ENCODE results near the gene UMAD1. TPM values are rescaled to one million over a fixed set of nuclear protein-coding genes. Genes with fewer than 3 reads are reported as not detected.

Gene UMAD1
- polyA plus RNA-seq, 3 donors from 2014 or later, result 16.9 to 21.8 (median 17.2) TPM

GRCh38 chr7:7841027-7841426 is 200.5 kb downstream of the UMAD1 start:
- DNase-seq, result no peak
- Mint-ChIP-seq H3K4me3 (no peak overlapping the region), H3K27ac (no peak overlapping the region), H3K4me1 (no peaks in the 10 kb centered on the region), H3K27me3 (ENCODE audit: low read depth in 3 of 3) (peaks cover 0 to 2% (median 2%) of the 10 kb centered on the region in 3 donors), H3K9me3 (no peaks in the 10 kb centered on the region), H3K36me3 (peaks cover 0 to 4% (median 3%) of the 10 kb centered on the region in 3 donors)

- H3K27ac Mint-ChIP-seq, result peak overlapping the region in 2 of 6 donors; percentile 3 to 25
- peaks cover 0 to 2% (median 2%) of the 10 kb centered on the region in 3 donors for H3K27me3 Mint-ChIP-seq (ENCODE audit: low read depth in 3 of 3)
- peaks cover 0 to 4% (median 3%) of the 10 kb centered on the region in 3 donors for H3K36me3 Mint-ChIP-seq
- H3K9me3 Mint-ChIP-seq, result no peaks in the 10 kb centered on the region
- no peak for DNase-seq
- no peak overlapping the region for H3K4me3 Mint-ChIP-seq
- peaks cover 11% of the 10 kb centered on the region in 2 donors for H3K4me1 Mint-ChIP-seq
Observed at GRCh38 chr7:7843240-7843639, 202.7 kb downstream of the UMAD1 start.

- Mint-ChIP-seq H3K4me1 (peaks cover 16 to 19% of the 10 kb centered on the region in 2 donors), H3K4me3 (no peak overlapping the region), H3K36me3 (peaks cover 0 to 4% (median 3%) of the 10 kb centered on the region in 3 donors), H3K9me3 (no peaks in the 10 kb centered on the region), H3K27ac (no peak overlapping the region), H3K27me3 (ENCODE audit: low read depth in 3 of 3) (peaks cover 0 to 4% (median 2%) of the 10 kb centered on the region in 3 donors)
- no peak for DNase-seq
Observed at GRCh38 chr7:7843972-7844371, 203.4 kb downstream of the UMAD1 start.

GRCh38 chr7:7848246-7848645 is 207.7 kb downstream of the UMAD1 start:
- H3K4me3 Mint-ChIP-seq, result peak overlapping the region; percentile 73 to 83 (median 80)
- peaks cover 0 to 3% (median 2%) of the 10 kb centered on the region in 3 donors for H3K27me3 Mint-ChIP-seq (ENCODE audit: low read depth in 3 of 3)
- peak; percentile 13 to 36 (median 28) for DNase-seq
- peaks cover 0 to 3% (median 0%) of the 10 kb centered on the region in 3 donors for H3K36me3 Mint-ChIP-seq
- H3K27ac Mint-ChIP-seq, result peak overlapping the region; percentile 65 to 91 (median 82)
- H3K4me1 Mint-ChIP-seq, result peaks cover 50 to 61% of the 10 kb centered on the region in 2 donors
- H3K9me3 Mint-ChIP-seq, result peaks cover 0 to 2% (median 0%) of the 10 kb centered on the region in 6 donors

- H3K27ac Mint-ChIP-seq, result peak overlapping the region in 5 of 6 donors; percentile 1 to 90 (median 73)
- H3K4me1 Mint-ChIP-seq, result peaks cover 52 to 66% of the 10 kb centered on the region in 2 donors
- peak overlapping the region; percentile 42 to 63 (median 46) for H3K4me3 Mint-ChIP-seq
- H3K36me3 Mint-ChIP-seq, result peaks cover 0 to 4% (median 3%) of the 10 kb centered on the region in 3 donors
- no peak for DNase-seq
- peaks cover 0 to 3% (median 2%) of the 10 kb centered on the region in 3 donors for H3K27me3 Mint-ChIP-seq (ENCODE audit: low read depth in 3 of 3)
- peaks cover 0 to 2% (median 0%) of the 10 kb centered on the region in 6 donors for H3K9me3 Mint-ChIP-seq
Observed at GRCh38 chr7:7848892-7849291, 208.3 kb downstream of the UMAD1 start.

DNA sequence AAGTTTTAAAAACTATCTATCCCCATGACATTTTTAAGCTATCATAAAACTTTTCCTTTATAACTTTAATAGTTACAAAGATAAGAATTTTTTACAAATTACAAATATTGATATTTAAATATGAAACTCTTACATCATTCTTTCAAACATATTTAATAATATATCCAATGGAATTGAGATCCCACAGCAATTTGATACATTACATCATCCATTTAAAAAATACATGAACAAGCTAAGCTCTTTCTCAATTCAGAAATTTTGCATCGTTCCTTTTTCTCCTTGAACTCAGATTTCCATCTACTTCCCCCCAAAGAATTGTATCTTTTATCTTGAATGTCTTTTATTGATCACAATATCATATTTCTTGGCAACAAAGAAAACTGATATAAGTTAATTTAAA is 209.6 kb downstream of the UMAD1 start:
- Mint-ChIP-seq H3K9me3 (peaks cover 0 to 9% (median 3%) of the 10 kb centered on the region in 6 donors), H3K27me3 (ENCODE audit: low read depth in 3 of 3) (peaks cover 0 to 3% (median 2%) of the 10 kb centered on the region in 3 donors)

DNA sequence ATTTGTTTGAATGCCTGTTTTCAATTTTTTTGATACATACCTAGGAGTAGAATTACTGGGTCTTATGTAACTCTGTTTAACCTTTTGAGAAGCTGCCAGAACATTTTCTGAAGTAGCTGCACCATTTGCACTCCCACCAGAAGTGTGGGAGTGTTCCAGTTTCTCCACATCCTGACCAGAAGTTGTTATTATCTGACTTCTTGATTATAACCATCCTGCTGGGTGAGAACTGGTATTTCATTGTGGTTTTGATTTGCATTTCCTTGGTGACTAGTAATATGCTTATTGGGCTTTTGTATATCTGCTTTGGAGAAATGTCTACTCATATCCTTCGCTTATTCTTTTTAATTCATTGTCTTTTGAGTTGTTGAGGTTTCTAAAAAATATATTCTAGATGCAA is 210.8 kb downstream of the UMAD1 start:
- peaks cover 10 to 21% (median 14%) of the 10 kb centered on the region in 3 donors for H3K36me3 Mint-ChIP-seq
- H3K4me3 Mint-ChIP-seq, result peak overlapping the region; percentile 42 to 78 (median 51)
- H3K9me3 Mint-ChIP-seq, result peaks cover 5 to 19% (median 9%) of the 10 kb centered on the region in 6 donors
- peak in 2 of 3 donors; percentile 10 to 21 for DNase-seq
- peak overlapping the region in 5 of 6 donors; percentile 43 to 83 (median 81) for H3K27ac Mint-ChIP-seq
- peaks cover 57 to 67% of the 10 kb centered on the region in 2 donors for H3K4me1 Mint-ChIP-seq
- H3K27me3 Mint-ChIP-seq (ENCODE audit: low read depth in 3 of 3), result peaks cover 0 to 3% (median 2%) of the 10 kb centered on the region in 3 donors

More for the DNA sequence above, 209.6 kb downstream of the UMAD1 start:
- H3K4me3 Mint-ChIP-seq, result no peak overlapping the region
- peaks cover 5 to 13% (median 8%) of the 10 kb centered on the region in 3 donors for H3K36me3 Mint-ChIP-seq
- DNase-seq, result no peak
- H3K4me1 Mint-ChIP-seq, result peaks cover 54 to 67% of the 10 kb centered on the region in 2 donors
- H3K27ac Mint-ChIP-seq, result no peak overlapping the region

DNA sequence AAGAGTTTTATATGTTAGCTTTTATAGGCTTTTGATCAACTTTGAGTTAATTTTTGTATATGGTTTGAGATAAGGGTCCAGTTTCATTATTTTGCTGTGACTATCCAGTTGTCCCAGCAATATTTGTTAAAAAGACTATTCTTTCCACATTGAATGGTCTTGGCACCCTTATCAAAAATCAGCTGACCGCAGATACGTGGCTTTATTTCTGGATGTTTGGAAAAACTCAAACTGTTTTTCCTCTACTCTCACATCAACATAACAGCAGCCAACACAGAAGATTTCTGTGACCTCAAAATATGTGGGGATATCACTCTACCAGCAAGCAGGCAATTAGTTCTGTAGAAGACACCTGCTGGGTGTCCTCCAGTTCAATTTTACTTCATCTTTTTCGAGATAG is 211.4 kb downstream of the UMAD1 start:
- Mint-ChIP-seq H3K4me1 (peaks cover 59 to 70% of the 10 kb centered on the region in 2 donors), H3K4me3 (peak overlapping the region in 4 of 5 donors; percentile 47 to 78 (median 60)), H3K27ac (peak overlapping the region; percentile 7 to 83 (median 76)), H3K9me3 (peaks cover 5 to 19% (median 9%) of the 10 kb centered on the region in 6 donors), H3K36me3 (peaks cover 10 to 21% (median 16%) of the 10 kb centered on the region in 3 donors), H3K27me3 (ENCODE audit: low read depth in 3 of 3) (peaks cover 0 to 3% (median 2%) of the 10 kb centered on the region in 3 donors)
- DNase-seq, result no peak

DNA sequence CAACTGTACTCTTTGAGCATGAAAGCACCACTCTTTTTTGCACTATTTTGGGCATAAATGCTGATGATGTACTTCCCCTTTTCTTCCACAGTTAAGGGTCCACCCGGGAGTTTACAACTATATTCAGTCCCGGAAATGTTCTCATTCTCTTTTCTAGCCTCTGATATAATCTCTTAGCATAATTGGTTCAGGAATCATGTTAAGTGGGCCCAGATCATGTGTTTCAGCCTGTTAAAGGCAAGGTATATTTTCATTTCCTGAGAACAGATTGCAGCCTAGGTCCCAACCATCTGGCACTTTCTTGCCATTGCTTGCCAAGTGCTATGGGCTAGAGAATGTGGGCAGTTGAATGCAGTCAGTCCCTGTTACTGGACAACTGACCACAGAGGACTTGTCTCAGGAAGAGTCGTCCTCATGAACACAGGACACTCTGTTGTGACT is 216.6 kb downstream of the UMAD1 start:
- H3K27ac Mint-ChIP-seq, result no peak overlapping the region
- H3K4me1 Mint-ChIP-seq, result peaks cover 32 to 40% of the 10 kb centered on the region in 2 donors
- no peaks in the 10 kb centered on the region for H3K27me3 Mint-ChIP-seq (ENCODE audit: low read depth in 3 of 3)
- no peak overlapping the region for H3K4me3 Mint-ChIP-seq
- H3K9me3 Mint-ChIP-seq, result peaks cover 5 to 19% (median 10%) of the 10 kb centered on the region in 6 donors
- DNase-seq, result no peak
- H3K36me3 Mint-ChIP-seq, result peaks cover 10 to 25% (median 16%) of the 10 kb centered on the region in 3 donors

- peaks cover 5 to 19% (median 9%) of the 10 kb centered on the region in 6 donors for H3K9me3 Mint-ChIP-seq
- peak overlapping the region in 1 of 6 donors; percentile 15 for H3K27ac Mint-ChIP-seq
- peaks cover 10 to 24% (median 16%) of the 10 kb centered on the region in 3 donors for H3K36me3 Mint-ChIP-seq
- no peak for DNase-seq
- H3K4me1 Mint-ChIP-seq, result peaks cover 21 to 27% of the 10 kb centered on the region in 2 donors
- H3K4me3 Mint-ChIP-seq, result peak overlapping the region in 3 of 5 donors; percentile 0 to 15 (median 8)
- peaks cover 0 to 2% (median 0%) of the 10 kb centered on the region in 3 donors for H3K27me3 Mint-ChIP-seq (ENCODE audit: low read depth in 3 of 3)
Observed at GRCh38 chr7:7858559-7858958, 218.0 kb downstream of the UMAD1 start.

- Mint-ChIP-seq H3K27ac (no peak overlapping the region), H3K27me3 (ENCODE audit: low read depth in 3 of 3) (peaks cover 0 to 2% (median 0%) of the 10 kb centered on the region in 3 donors), H3K4me1 (peaks cover 20 to 23% of the 10 kb centered on the region in 2 donors), H3K4me3 (no peak overlapping the region), H3K9me3 (peaks cover 5 to 15% (median 8%) of the 10 kb centered on the region in 6 donors), H3K36me3 (peaks cover 8 to 16% (median 15%) of the 10 kb centered on the region in 3 donors)
- DNase-seq, result no peak
Observed at GRCh38 chr7:7859411-7859810, 218.9 kb downstream of the UMAD1 start.

GRCh38 chr7:7861211-7861633 is 220.7 kb downstream of the UMAD1 start:
- peaks cover 0 to 6% (median 5%) of the 10 kb centered on the region in 3 donors for H3K36me3 Mint-ChIP-seq
- peaks cover 15 to 23% of the 10 kb centered on the region in 2 donors for H3K4me1 Mint-ChIP-seq
- H3K9me3 Mint-ChIP-seq, result peaks cover 0 to 2% (median 0%) of the 10 kb centered on the region in 6 donors
- no peak overlapping the region for H3K27ac Mint-ChIP-seq
- no peak for DNase-seq
- H3K4me3 Mint-ChIP-seq, result no peak overlapping the region
- H3K27me3 Mint-ChIP-seq (ENCODE audit: low read depth in 3 of 3), result peaks cover 0 to 2% (median 0%) of the 10 kb centered on the region in 3 donors

- no peak overlapping the region for H3K27ac Mint-ChIP-seq
- no peak overlapping the region for H3K4me3 Mint-ChIP-seq
- H3K9me3 Mint-ChIP-seq, result no peaks in the 10 kb centered on the region
- H3K27me3 Mint-ChIP-seq (ENCODE audit: low read depth in 3 of 3), result peaks cover 0 to 2% (median 0%) of the 10 kb centered on the region in 3 donors
- H3K4me1 Mint-ChIP-seq, result peaks cover 9 to 16% of the 10 kb centered on the region in 2 donors
- peaks cover 0 to 5% (median 0%) of the 10 kb centered on the region in 3 donors for H3K36me3 Mint-ChIP-seq
- DNase-seq, result no peak
Observed at GRCh38 chr7:7862393-7862792, 221.8 kb downstream of the UMAD1 start.

DNA sequence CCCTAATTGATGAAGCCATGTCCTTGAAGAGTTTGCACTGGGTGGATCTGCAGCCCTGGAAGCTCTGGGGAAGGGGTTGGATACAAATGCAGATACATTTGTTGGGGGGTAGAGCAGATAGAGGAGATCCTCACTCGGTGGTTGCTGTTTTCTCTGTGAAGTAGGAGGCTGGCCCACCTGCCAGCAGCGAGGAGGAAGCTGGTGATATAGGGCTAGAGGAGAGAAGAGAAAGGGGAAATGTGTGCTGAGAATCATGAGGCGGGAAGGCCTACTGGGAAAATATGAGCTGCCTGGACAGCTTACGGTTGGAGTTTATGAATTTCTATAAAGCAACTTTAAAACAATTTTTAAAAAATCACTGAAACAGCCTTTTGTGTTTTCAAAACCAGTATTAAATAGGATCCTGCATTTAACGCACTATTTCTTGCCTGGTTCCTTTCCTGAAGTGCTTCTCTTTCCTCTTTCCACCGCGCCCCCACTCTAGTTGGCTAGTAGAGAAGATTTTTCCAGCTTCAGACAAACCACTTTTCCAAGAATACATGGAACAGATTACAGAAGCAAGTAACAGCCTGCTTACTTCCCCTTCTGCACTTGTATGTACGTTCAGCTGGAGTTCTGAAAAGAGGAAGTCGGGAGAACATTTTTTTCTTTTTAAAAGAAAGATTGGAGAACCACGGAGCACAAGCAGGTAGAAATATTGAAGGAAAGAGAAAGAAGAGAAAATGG is 227.5 kb downstream of the UMAD1 start:
- no peaks in the 10 kb centered on the region for H3K9me3 Mint-ChIP-seq
- H3K27me3 Mint-ChIP-seq (ENCODE audit: low read depth in 3 of 3), result peaks cover 0 to 2% (median 0%) of the 10 kb centered on the region in 3 donors
- H3K4me1 Mint-ChIP-seq, result no peaks in the 10 kb centered on the region
- H3K36me3 Mint-ChIP-seq, result no peaks in the 10 kb centered on the region
- DNase-seq, result no peak
- no peak overlapping the region for H3K4me3 Mint-ChIP-seq
- H3K27ac Mint-ChIP-seq, result no peak overlapping the region
